SK-MEL-5 (cell line): ENCODE results near the gene ZWILCH. TPM values are rescaled to one million over a fixed set of nuclear protein-coding genes. Genes with fewer than 3 reads are reported as not detected.

Experiments
- DNase-seq: peaks from one replicate; pipeline ENCODE4 v3.0.0-alpha.2; 2016; ENCODE audit warnings: low read depth, low spot score
- in situ Hi-C: cut with HindIII; loops from 2 replicates; pipeline ENCODE4 v1.10.0; 2016; ENCODE audit warnings: low sequenced_read_pairs, high pct_unique_total_duplicates, low pct_unique_long_range_greater_than_20kb
- total RNA-seq: library from RNA; depleted of rRNA; stranded (reverse); fragments of >200 nt; shearing (Covaris generic); gene quantifications from 2 replicates; pipeline ENCODE4 v1.2.3, GENCODE V29; 2014

Gene ZWILCH
- total RNA-seq, 1 experiment from 2014 or later, result 18.7 TPM

DNA sequence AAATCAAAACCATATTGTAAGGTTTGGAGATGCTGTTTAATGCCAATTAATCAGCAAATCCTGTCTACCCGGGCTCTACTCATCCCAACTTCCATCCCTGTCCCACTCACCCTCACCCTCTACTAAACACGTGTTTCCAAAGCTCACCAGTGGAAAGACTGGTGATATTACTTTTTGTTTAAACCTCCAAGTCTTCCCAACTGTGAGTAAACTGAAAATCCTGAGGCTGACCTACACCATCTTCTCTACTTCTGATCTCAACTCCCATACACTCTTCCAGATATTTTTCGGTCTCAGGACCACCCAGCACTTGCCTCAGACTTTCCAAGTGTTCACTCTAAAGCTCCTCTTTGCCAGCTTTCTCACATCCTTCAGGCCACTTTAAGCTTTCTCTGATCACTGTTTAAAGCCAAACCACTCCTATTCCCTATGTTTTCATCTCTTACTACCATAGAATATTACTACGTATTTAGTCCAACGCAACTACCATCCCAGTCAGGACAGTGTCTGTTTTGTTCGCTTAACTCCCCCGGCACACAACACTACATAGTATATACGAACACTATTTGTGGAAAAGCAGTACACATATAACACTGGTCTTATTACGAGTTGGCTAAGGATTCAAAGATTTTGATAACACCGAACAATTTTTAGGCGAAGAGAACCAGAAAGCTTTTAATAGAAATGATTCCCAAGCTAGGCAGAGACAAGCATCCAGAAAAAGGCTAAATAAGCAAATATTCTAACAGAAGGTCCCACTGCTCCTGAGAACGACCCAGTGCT is 1.2 kb upstream of the ZWILCH start:
- no peak for DNase-seq
- in situ Hi-C loops, result no loop called here

DNA sequence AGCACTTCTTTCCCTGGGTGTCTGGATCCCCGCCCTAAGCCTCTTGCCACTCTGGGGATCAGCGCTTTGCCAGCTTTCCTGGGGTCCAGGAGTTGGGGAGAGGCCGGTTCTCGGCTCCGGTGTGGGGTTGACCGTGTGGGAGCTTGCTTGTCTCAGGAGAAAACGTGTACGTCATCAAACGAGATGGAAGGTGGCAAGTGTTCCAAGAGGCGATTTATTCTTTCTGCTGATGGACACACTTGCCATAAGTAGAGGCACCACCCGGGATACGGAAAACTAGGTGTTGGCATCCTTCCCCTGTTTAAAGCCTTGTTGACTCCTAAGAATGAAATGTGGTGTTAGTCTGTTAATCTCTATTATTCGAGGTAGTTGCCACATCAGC is 295 bp downstream of the ZWILCH start:
- DNase-seq, result no peak
- in situ Hi-C loops, result no loop called here

DNA sequence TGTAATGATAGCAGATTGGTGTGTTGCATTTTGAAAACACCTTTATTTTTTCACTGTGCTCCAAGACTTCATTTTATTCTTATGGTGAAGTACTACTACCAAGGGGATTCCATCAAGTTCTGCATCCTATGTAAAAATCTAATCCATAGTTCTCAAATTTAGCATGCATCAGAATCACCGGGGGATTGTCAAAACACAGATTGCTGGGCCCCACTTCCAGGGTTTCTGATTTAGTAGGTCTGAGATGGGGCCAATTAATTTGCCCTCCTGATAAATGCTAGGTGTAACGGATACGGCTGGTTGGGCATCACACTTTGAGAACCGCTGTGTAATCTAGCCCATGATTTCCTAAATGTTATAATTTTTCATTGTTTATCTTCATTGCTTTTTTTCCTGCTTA is 692 bp downstream of the ZWILCH start:
- no peak for DNase-seq

DNA sequence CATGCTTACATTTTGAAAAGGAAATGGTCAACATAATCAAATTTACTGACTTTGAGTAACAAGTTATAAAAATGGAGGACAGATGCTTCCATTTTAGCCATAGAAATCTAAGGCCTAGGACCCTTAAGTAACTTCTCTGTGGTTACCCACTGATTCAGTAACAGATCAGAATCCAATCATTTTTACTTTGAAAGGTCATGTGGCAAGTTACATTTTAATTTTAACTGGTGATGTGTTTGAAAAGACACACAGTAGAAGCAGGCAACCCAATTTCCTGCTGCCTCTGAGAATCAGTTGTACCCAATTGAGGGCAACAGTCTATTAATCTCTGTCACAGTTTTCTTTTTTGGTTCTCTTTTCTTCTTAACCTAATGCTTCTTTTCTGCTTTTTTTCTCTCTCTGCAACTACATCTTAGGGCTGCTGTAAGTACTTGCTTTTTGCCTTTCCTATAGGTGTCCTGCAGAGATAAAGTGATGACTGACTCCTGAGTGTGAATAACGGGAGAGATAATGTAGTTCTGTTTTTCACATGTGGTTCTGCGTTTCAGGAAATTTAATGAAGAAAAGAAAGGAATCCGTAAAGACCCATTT is 3.3 kb downstream of the ZWILCH start:
- DNase-seq, result no peak
- in situ Hi-C loops, result no loop called here

More for the DNA sequence above, 692 bp downstream of the ZWILCH start:
- in situ Hi-C loops, result no loop called here

DNA sequence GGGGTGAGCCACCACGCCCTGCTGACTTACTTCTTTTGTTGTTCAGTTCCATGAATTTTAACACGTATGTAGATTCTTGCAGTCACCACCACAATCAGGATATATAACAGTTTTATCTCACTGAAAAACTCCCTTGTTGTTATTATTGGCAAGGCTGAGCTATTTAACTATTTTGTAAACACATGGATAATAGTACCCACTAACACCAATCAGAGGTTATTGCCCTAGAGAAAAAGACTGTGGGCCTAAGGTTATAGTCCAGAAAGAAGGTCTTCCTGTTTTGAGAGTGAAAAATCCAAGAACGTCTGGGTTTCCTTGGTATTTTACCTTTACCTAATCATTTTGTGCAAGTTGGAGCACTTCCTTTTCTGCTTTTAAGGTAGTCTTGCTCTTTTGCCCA is 9.5 kb downstream of the ZWILCH start:
- in situ Hi-C loops, result no loop called here
- DNase-seq, result no peak

DNA sequence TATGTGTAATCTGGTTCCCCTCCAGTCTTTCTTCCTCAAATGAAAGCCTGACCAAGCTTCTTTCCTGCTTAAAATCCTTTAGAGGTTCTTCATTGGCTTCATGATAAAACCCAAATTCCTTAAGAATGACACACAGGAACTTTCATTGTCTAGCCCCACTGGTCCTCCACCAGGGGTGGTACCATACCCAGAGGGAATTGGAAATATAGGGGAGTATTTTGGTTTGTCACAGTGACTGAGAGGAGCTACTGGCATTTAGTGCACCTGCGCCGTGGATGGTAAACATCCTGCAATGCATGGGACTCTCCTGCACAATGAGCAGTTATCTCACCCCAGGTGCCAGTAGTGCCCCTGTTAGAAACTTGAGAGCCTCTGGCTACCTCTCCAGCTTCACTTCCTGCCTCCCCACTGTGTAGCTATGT is 10.8 kb downstream of the ZWILCH start:
- in situ Hi-C loops, result no loop called here
- no peak for DNase-seq

DNA sequence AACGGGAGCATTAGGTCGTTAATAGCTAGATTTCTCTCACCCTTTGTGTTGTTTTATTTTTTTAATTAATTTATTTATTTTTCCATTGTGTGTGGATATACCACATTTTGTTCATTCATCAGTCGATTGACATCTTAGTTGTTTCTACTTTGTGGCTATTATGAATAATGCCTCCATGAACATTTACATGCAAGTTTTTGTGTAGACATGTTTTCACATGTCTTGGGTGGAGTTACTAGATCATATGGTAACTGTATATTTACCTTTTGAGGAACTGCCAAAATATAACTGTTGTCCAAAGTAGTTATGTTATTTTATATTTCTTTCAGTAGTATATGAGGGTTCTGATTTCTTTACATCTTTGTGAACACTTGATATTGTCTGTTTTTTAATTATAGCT is 18.8 kb downstream of the ZWILCH start:
- no peak for DNase-seq
- in situ Hi-C loops, result no loop called here

DNA sequence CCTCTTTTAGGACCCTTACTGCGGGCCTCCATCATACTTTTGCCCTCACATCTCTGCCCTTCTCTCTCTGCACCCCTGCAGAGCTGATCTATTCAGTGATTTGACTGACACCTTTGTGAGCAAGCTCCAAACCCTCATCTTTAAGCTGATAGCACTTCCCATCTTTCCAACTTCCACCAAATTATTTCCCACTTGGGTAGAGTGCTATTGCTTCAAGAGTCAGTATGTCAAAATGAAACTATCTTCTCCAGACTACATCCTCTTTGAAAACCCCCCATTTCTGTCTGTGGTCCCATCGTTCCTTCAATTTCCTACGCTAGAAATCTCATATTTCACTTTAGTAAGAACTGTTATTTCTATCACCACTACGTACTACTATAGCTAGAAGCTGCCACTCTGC is 19.7 kb downstream of the ZWILCH start:
- DNase-seq, result no peak
- in situ Hi-C loops, result no loop called here

DNA sequence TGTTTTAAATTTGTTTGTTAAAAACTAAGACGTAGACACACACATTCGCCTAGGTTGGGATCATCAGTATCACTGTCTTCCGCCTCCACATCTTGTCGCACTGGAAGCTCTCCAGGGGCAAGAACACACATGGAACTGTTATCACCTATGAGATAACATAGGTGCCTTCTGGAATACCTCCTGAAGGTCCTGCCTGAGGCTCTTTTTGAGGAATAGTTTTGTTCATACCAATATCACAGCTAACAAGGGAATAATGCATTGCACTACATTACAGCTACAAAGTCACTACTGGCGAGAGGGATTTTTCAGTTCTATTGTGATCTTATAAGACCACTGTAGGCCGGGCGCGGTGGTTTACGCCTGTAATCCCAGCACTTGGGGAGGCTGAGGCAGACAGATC is 29.9 kb downstream of the ZWILCH start:
- DNase-seq, result no peak
- in situ Hi-C loops, result no loop called here

DNA sequence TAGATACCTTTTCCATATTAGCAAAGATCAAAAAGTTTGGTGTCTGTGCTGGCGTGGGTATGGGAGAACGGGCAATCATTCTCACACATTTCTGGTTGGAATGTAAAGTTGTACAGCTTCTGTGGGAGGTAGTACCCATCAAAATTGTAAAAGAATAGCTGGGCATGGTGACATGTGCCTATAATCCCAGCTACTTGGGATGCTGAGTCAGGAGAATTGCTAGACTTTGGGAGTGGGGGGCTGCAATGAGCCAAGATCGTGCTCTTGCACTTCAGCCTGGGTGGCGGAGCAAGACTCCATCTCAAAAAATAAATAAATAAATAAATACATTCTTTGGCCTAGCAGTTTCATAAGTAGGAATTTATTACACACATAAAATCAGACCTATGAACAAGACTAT is 37.8 kb downstream of the ZWILCH start:
- in situ Hi-C loops, result no loop called here
- DNase-seq, result no peak

DNA sequence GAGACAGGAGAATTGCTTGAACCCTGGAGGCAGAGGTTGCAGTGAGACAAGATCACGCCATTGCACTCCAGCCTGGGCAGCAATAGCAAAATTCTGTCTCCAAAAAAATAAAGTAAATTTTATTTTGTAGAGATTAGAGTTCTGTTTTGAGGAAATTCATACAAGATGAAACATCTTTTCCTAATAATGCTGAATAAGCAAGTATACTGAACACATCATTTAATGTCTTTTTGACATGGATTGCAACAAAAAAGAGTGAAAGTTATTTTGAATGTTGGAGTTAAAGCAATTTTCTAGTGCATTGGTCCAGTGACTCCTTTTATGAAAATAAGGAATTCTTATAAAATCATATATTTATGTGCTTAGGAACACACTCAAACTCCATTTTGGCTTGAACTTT is 40.1 kb downstream of the ZWILCH start:
- no peak for DNase-seq
- in situ Hi-C loops, result no loop called here

DNA sequence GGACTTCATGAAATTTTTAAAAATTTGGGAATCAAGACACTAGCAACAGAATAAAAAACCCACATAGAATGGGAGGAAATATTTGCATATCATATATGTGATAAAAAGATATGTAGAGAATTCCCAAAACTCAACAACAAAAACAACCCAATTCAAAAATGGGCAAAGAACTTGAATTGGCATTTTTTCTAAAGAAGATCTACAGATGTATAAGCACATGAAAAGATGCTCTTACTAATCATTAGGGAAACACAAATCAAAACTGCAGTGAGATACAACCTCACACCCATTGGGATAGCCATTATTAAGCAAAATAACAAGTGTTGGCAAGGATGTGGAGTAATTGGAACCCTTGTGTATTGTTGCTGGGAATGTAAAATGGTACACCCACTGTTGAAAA is 50.6 kb downstream of the ZWILCH start:
- no peak for DNase-seq
- in situ Hi-C loops, result no loop called here

DNA sequence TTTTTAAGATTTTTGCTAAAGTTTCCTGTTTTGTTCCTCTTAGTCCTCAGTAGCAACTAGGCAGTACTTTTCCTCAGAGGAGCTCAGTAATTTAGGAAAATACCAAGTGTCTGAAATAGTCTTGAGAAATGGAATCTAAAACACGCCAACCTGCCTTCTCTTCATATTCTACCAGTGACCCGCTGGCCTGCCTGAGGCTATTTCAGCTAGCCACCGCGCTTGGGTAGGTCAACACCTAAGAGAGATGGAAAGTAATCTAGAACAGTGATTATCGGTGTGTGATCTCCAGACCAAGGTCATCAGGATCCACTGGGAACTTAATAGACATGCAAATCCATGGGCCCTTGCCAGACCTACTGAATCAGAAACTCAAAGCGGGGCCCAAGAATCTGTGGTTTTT is 53.1 kb downstream of the ZWILCH start:
- in situ Hi-C loops, result no loop called here
- no peak for DNase-seq

DNA sequence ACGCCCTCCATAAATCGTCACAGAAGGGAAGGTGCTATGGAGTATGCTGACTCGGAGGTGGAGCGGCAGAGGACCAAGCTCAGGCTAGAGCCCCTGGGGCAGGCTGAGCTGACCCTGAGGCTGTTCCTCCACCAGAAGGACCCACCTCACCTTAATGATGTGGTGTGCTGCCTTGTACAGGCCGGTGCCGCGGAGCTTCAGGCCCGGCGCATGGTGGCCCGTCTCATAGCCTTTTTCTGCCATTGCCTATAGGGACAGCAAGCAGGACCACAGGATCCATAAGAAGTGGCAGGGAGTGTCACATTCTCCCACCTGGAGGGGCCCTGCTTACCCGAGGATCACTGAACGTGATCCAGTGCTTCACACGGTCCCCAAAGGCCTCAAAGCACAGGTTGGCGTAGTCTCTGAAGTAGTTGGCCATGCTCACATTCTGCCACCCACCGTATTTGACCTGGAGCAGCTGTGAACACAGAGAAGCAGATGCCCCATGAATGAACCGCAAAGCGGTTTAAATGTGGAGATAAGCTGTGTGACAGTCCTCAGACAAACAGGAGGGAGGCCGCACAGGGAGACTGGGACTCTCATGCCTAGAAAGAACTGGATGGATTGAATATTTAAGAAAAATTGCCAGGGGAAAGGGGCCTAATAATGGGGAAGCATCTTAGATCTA is 55.9 kb downstream of the ZWILCH start:
- no peak for DNase-seq
- in situ Hi-C loops, result no loop called here

DNA sequence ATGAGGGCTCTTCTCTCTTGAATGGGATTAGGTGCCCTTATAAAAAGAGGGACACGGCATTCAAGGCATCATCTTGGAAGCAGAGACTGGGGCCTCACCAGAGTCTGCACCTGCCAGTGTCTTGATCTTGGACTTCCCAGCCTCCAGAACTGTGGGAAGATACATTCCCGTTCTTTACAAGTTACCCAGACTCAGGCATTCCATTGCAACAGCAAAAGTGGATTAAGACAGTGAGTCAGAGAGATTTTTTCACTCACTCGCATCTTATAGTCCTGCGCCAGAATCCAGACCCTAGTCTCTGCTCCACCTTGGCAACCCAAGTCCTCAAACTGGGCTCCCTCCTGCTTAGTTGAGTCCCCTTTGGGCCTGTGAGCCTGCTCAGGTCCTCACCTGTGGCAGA is 58.0 kb downstream of the ZWILCH start:
- no peak for DNase-seq
- in situ Hi-C loops, result no loop called here

DNA sequence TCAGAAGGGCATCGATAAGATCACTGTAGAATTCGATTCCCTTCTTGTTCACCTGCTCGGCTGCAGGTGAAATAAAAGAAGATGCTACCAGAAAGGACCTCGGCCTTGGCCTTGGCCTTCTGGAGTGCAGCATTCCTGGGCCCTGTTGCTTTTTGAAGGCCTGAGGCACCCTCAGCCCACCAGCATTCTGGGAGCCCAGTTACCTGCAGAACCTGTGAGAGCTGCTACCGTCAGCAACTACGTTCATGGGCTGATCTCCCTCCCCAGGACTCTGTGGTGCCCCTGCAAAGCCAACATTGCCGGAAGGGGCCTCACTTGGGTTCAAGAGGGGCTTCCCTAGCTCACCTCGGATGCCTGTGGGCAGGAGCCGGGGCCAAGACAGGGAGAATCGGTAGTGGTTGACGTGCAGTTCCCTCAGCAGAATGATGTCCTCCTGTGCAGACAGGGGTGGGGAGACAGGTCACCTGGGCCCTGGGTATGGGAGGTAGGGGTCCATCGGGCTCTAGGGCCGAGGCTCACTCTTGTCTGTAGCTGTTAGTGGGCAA is 58.5 kb downstream of the ZWILCH start:
- DNase-seq, result no peak
- in situ Hi-C loops, result no loop called here

DNA sequence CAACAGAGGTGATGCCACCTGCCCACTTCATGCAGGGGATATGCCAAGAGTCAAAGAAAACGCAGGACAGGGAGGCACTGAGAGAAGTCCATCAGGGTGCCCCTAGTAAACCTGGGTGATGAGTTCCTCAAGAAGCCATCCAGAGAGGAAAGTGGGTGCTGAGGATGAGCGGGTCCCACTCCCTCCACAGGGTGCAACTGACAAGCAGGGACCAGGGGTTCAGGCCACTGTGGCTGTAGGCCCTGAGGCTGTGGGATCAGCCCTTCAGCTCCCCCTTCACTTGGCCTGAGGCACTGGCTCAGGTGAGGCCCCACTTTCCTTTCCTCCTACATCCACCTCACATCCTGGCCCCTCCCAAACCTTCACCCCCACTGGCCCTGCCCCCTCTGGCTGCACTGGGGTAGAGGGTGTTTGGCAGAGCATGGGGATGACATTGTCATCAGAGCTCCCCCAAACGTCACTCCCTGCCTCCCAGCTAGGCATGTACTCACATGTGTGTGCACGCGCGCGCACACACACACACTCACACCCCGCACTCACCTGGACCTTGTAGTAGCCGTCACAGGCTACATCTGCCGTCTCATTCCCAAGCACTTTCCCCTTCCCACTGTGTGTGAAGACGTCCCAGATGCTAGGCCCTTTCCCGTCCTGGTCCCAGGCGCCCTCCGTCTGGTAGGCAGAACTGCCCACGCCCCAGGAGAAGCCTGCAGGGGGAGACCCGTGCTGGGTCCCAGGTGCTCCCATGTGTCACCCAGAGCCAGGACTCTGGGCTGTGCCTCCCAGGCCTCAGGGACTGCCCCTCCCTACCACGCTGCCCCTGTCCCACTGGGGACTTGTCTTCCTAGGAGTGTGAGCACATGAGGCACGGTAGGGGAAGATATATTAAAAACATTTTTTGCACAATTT is 59.3 kb downstream of the ZWILCH start:
- DNase-seq, result no peak
- in situ Hi-C loops, result no loop called here

DNA sequence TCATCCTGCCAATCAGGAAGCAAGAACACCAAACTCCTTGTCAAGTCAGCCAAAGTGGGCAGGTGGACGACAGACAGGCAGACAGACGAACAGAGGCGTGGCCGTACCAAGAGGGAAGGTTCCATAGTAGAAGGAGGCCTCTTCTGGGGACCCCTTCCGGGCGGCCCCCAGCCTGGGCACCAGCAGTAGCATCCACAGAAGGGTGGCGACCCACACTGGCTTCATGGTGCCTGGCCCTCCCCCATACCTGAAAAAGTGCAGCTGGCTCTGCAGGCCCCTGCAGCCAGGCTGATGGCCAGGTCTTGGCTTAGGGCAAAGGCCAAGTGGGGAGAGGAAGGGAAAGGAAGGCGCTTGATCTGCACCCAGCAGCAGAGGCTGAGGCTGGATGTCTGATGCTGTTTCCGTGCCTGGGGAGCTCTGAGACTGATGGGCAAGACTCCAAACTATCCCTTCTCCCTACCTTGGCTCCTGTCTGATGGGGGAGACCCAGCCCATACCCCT is 60.1 kb downstream of the ZWILCH start:
- no peak for DNase-seq
- in situ Hi-C loops, result no loop called here
